Panc1 (cell line): ENCODE results near the gene RAB26. TPM values are rescaled to one million over a fixed set of nuclear protein-coding genes. Genes with fewer than 3 reads are reported as not detected.
A peak's percentile ranks its signal among the peaks of the same experiment; 100 is the strongest.

Source experiments
- ATAC-seq: fragments of 200-7000 bp; cut with Tn5 transposase; 2 replicates; pipeline ENCODE4 v1.9.1; 2020; ENCODE audit warnings: mild to moderate bottlenecking, moderate library complexity
- BruUV-seq: library from RNA; stranded (reverse); fragments of 400-500 nt; replicated peaks from 2 replicates; lab custom pipeline; 2021; lab: Mats Ljungman, UMichigan
- CTCF ChIA-PET: fragments of 300-600 bp; sonication (Branson Sonifier 250); formaldehyde crosslinking; loops from one replicate; lab custom pipeline; 2022; ENCODE audit warnings: antibody characterized with exemption; lab: Charles Lee
- POLR2A ChIA-PET: fragments of 300-600 bp; sonication (Branson Sonifier 250); formaldehyde crosslinking; loops from one replicate; lab custom pipeline; 2022; ENCODE audit warnings: antibody characterized with exemption; lab: Charles Lee
- DNase-seq: peaks from one replicate; pipeline ENCODE4 v3.0.0-alpha.2; 2010; ENCODE audit warnings: low read depth, low spot score
- H3K27ac ChIP-seq: 2 replicates; pipeline ENCODE4 v1.5.1; 2011; ENCODE audit warnings: mild to moderate bottlenecking, low read length, inconsistent platforms
- H3K27me3 ChIP-seq: fragments of 200-500 bp; sonication (Bioruptor generic); 2 replicates; pipeline ENCODE4 v1.6.0; 2014; ENCODE audit warnings: low read length, inconsistent platforms; ENCODE audit not compliant: control insufficient read depth, insufficient read depth
- H3K36me3 ChIP-seq: fragments of 200-500 bp; sonication (Bioruptor generic); 2 replicates; pipeline ENCODE4 v1.5.1; 2014; ENCODE audit warnings: inconsistent platforms, mild to moderate bottlenecking, low read length, moderate library complexity; ENCODE audit not compliant: control insufficient read depth, insufficient read depth
- H3K4me1 ChIP-seq: 2 replicates; pipeline ENCODE4 v1.5.1; 2011; ENCODE audit warnings: inconsistent platforms, mild to moderate bottlenecking, low read length, moderate library complexity; ENCODE audit not compliant: control insufficient read depth, insufficient read depth
- H3K4me3 ChIP-seq, 2 experiments: 2 replicates each; pipeline ENCODE4 v1.5.1; 2011 to 2012; ENCODE audit warnings: low read depth in 2 of 2, low read length in 2 of 2, mild to moderate bottlenecking in 2 of 2, inconsistent platforms in 1 of 2, moderate library complexity in 1 of 2
- H3K9me3 ChIP-seq: fragments of 200-500 bp; sonication (Bioruptor generic); 2 replicates; pipeline ENCODE4 v1.5.1; 2014; ENCODE audit warnings: low read depth, mild to moderate bottlenecking, inconsistent platforms, low read length, moderate library complexity; ENCODE audit not compliant: control insufficient read depth, insufficient read depth
- POLR2AphosphoS5 ChIP-seq: IDR thresholded peaks from 2 replicates; pipeline ENCODE4 v1.6.1; 2012; ENCODE audit warnings: mild to moderate bottlenecking, low read depth, low read length, moderate library complexity
- SIN3A ChIP-seq: IDR thresholded peaks from 2 replicates; pipeline ENCODE4 v1.6.1; 2012; ENCODE audit warnings: low read depth, mild to moderate bottlenecking, low read length, moderate library complexity, borderline replicate concordance; ENCODE audit not compliant: insufficient read depth
- TCF7L2 ChIP-seq: IDR thresholded peaks from 2 replicates; pipeline ENCODE4 v1.6.1; 2011; ENCODE audit warnings: mild to moderate bottlenecking, low read depth, low read length, inconsistent platforms
- in situ Hi-C: cut with HindIII; loops from 2 replicates; pipeline ENCODE4 v1.10.0; 2016; ENCODE audit warnings: low sequenced_read_pairs, low pct_unique_long_range_greater_than_20kb
- intact Hi-C: fragments of 100-400 bp; cut with micrococcal nuclease; formaldehyde crosslinking; loops from one replicate; pipeline ENCODE4 v1.10.0; 2022; ENCODE audit not compliant: unreplicated experiment
- total RNA-seq: library from RNA; stranded (reverse); gene quantifications from one replicate; pipeline ENCODE4 v1.2.1, GENCODE V29; 2021; ENCODE audit not compliant: unreplicated experiment
- TF ChIP-seq, protein P1 (sequence below), 2 experiments: IDR thresholded peaks; 2 replicates each; pipeline ENCODE4 v1.6.1; 2011 to 2012; ENCODE audit warnings: low read depth in 2 of 2, control low read depth in 1 of 2, low read length in 1 of 2, mild to moderate bottlenecking in 1 of 2, moderate library complexity in 1 of 2; ENCODE audit not compliant: insufficient read depth in 1 of 2
- TF ChIP-seq, protein P2 (sequence below): fragments of 450-650 bp; IDR thresholded peaks from 2 replicates; pipeline ENCODE4 v1.5.1; 2017; ENCODE audit warnings: mild to moderate bottlenecking

RAB26 gene
- total RNA-seq, 1 experiment from 2014 or later = 92.2 TPM

DNA sequence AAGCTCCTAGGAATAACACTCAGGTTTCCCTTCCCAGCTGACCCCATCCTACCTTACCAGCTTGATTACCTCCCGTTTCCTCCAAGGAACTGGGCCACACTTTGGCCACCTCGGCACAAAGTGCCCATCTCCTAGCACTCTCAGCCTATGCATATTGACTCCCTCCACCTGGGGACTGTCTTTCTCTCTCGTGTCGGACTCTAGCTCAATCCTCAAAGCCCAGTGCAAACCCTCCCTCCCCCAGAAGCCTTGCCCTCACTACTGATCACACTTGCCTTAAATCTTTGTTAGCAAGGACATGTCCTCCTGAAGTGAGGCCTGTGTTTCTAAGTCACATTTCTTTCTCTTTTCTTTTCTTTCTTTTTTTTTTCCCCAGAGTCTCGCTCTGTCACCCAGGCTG, 2.6 kb upstream of the RAB26 start:
- no peak for ATAC-seq
- no peak for DNase-seq
- no peaks in the 10 kb centered on the region for H3K27me3 ChIP-seq
- intact Hi-C loops = loop anchor here (10.0 kb wide), 1 partner anchor 121 kb away; the partner anchor contains the start of gene NHERF2
- TF ChIP-seq, protein P1, sequence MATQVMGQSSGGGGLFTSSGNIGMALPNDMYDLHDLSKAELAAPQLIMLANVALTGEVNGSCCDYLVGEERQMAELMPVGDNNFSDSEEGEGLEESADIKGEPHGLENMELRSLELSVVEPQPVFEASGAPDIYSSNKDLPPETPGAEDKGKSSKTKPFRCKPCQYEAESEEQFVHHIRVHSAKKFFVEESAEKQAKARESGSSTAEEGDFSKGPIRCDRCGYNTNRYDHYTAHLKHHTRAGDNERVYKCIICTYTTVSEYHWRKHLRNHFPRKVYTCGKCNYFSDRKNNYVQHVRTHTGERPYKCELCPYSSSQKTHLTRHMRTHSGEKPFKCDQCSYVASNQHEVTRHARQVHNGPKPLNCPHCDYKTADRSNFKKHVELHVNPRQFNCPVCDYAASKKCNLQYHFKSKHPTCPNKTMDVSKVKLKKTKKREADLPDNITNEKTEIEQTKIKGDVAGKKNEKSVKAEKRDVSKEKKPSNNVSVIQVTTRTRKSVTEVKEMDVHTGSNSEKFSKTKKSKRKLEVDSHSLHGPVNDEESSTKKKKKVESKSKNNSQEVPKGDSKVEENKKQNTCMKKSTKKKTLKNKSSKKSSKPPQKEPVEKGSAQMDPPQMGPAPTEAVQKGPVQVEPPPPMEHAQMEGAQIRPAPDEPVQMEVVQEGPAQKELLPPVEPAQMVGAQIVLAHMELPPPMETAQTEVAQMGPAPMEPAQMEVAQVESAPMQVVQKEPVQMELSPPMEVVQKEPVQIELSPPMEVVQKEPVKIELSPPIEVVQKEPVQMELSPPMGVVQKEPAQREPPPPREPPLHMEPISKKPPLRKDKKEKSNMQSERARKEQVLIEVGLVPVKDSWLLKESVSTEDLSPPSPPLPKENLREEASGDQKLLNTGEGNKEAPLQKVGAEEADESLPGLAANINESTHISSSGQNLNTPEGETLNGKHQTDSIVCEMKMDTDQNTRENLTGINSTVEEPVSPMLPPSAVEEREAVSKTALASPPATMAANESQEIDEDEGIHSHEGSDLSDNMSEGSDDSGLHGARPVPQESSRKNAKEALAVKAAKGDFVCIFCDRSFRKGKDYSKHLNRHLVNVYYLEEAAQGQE (IDR thresholded peaks at IDR 0.05; ENCODE audit: insufficient read depth in 1 of 2, low read depth in 2 of 2, low read length in 1 of 2) = no peak
- TF ChIP-seq SIN3A (no peak), POLR2AphosphoS5 (no peak), TCF7L2 (no peak)
- TF ChIP-seq, protein P2, sequence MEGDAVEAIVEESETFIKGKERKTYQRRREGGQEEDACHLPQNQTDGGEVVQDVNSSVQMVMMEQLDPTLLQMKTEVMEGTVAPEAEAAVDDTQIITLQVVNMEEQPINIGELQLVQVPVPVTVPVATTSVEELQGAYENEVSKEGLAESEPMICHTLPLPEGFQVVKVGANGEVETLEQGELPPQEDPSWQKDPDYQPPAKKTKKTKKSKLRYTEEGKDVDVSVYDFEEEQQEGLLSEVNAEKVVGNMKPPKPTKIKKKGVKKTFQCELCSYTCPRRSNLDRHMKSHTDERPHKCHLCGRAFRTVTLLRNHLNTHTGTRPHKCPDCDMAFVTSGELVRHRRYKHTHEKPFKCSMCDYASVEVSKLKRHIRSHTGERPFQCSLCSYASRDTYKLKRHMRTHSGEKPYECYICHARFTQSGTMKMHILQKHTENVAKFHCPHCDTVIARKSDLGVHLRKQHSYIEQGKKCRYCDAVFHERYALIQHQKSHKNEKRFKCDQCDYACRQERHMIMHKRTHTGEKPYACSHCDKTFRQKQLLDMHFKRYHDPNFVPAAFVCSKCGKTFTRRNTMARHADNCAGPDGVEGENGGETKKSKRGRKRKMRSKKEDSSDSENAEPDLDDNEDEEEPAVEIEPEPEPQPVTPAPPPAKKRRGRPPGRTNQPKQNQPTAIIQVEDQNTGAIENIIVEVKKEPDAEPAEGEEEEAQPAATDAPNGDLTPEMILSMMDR = no peak
- BruUV-seq = no TSS peak
- H3K36me3 ChIP-seq = no peaks in the 10 kb centered on the region
- H3K27ac ChIP-seq = no peak overlapping the region
- CTCF ChIA-PET = no interaction called here
- peaks cover 32% of the 10 kb centered on the region for H3K4me1 ChIP-seq
- in situ Hi-C loops = no loop called here
- POLR2A ChIA-PET = interaction anchor here (0.7 kb wide), 1 partner anchor 57 kb away, joined by 3 read pairs; no protein-coding TSS in a partner anchor
- H3K9me3 ChIP-seq = no peaks in the 10 kb centered on the region
- no peak overlapping the region for H3K4me3 ChIP-seq

DNA sequence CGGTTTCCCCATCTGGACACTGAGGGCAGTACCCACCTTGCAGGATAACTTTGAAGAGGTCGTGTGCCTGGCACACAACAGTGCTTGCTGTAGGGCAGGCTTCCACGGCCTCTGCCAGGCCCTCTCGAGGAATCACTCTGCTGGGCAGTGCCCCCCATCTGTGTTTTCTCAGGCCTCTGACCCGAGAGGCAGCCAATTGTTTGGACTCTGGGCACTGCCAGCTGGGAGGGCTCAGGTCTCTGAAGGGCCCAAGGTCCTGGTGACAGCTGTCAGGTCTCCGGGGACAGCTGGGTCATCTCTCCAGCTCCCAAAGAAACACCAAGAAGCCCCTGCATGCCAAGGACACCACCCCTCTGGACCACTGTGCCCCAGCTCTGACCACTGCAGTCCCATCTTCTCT, 1.0 kb upstream of the RAB26 start:
- H3K4me3 ChIP-seq = no peak overlapping the region
- BruUV-seq = no TSS peak
- H3K4me1 ChIP-seq = peaks cover 45% of the 10 kb centered on the region
- intact Hi-C loops = loop anchor here (10.0 kb wide), 1 partner anchor 123 kb away; the partner anchor contains the start of gene NHERF2
- no peaks in the 10 kb centered on the region for H3K27me3 ChIP-seq
- no peak for ATAC-seq
- peak overlapping the region; percentile 85 for H3K27ac ChIP-seq
- no peaks in the 10 kb centered on the region for H3K9me3 ChIP-seq
- in situ Hi-C loops = no loop called here
- TF ChIP-seq SIN3A (no peak), TCF7L2 (no peak)
- TF ChIP-seq, protein P1 (IDR thresholded peaks at IDR 0.05; ENCODE audit: insufficient read depth in 1 of 2, low read depth in 2 of 2, low read length in 1 of 2) = no peak
- ChIA-PET POLR2A (no interaction called here), CTCF (no interaction called here)
- DNase-seq = no peak
- H3K36me3 ChIP-seq = no peaks in the 10 kb centered on the region
